ENCODE data around the gene DKC1.

- TF ChIP-seq POLR2AphosphoS5 (IDR thresholded peaks at IDR 0.05): no peak
- TF ChIP-seq EP300 (IDR thresholded peaks at IDR 0.05): no peak
- no peak for TF ChIP-seq CTCF (IDR thresholded peaks at IDR 0.05)
Observed at GRCh38 chrX:154791467-154791866, 28.8 kb downstream of the DKC1 start.
